H1 (cell line): ENCODE measurements around the gene CLN3. TPM values are rescaled to one million over a fixed set of nuclear protein-coding genes. Genes with fewer than 3 reads are reported as not detected.

Source experiments
- CTCF ChIA-PET: fragments of 300-600 bp; sonication (Branson Sonifier 250); formaldehyde crosslinking; loops from one replicate; lab custom pipeline; 2021; ENCODE audit not compliant: partially characterized antibody; lab: Charles Lee
- POLR2A ChIA-PET: fragments of 300-600 bp; sonication (Branson Sonifier 250); formaldehyde crosslinking; loops from one replicate; lab custom pipeline; 2021; ENCODE audit warnings: inconsistent platforms; ENCODE audit not compliant: partially characterized antibody; lab: Charles Lee
- DNase-seq, 2 experiments: peaks; one replicate each; pipeline versions ENCODE4 v3.0.0 to v3.0.0-alpha.2; 2010 to 2022; ENCODE audit warnings: low spot score in 2 of 2, low read depth in 1 of 2, mixed read lengths in 1 of 2
- FAIRE-seq: peaks from 2 replicates; lab custom pipeline; 2011; peaks lifted over from hg19 to GRCh38; lab: Jason Lieb, UNC
- H2AFZ ChIP-seq: 2 replicates; pipeline ENCODE4 v1.8.1; 2012; ENCODE audit warnings: low read length, inconsistent platforms
- H2AK5ac ChIP-seq: 2 replicates; pipeline ENCODE4 v1.6.1; 2013; ENCODE audit warnings: low read depth, low read length
- H2BK120ac ChIP-seq: replicated peaks from 2 replicates; pipeline ENCODE3; 2013; ENCODE audit warnings: low read depth, low read length, inconsistent platforms
- H2BK12ac ChIP-seq: 2 replicates; pipeline ENCODE4 v1.6.1; 2013; ENCODE audit warnings: low read depth, low read length
- H2BK15ac ChIP-seq: 2 replicates; pipeline ENCODE4 v1.6.1; 2013; ENCODE audit warnings: low read length
- H2BK20ac ChIP-seq: 2 replicates; pipeline ENCODE4 v1.6.1; 2013; ENCODE audit warnings: low read length
- H2BK5ac ChIP-seq: 2 replicates; pipeline ENCODE4 v1.6.1; 2013; ENCODE audit warnings: low read depth, low read length
- H3K14ac ChIP-seq: 2 replicates; pipeline ENCODE4 v1.6.1; 2013; ENCODE audit warnings: inconsistent platforms; ENCODE audit not compliant: insufficient read length
- H3K18ac ChIP-seq: 2 replicates; pipeline ENCODE4 v1.6.1; 2013; ENCODE audit warnings: low read length; ENCODE audit errors: extremely low read depth
- H3K23ac ChIP-seq: 2 replicates; pipeline ENCODE4 v1.6.1; 2013; ENCODE audit warnings: inconsistent platforms; ENCODE audit not compliant: insufficient read length
- H3K23me2 ChIP-seq: 2 replicates; pipeline ENCODE4 v1.6.1; 2013; ENCODE audit warnings: low read depth, low read length
- H3K27ac ChIP-seq: 2 replicates; pipeline ENCODE4 v1.6.1; 2011; ENCODE audit warnings: low read depth, low read length, inconsistent platforms
- H3K27me3 ChIP-seq, 4 experiments: replicated peaks in 1 of 4; 1 replicate in 1 of 4; 2 replicates in 3 of 4; pipeline versions ENCODE4 v1.6.1 to v1.8.1; 2011 to 2013; ENCODE audit warnings: low read length in 3 of 4, mild to moderate bottlenecking in 3 of 4, inconsistent platforms in 2 of 4, mixed read lengths in 2 of 4, moderate library complexity in 1 of 4; ENCODE audit not compliant: control insufficient read depth in 3 of 4, insufficient read depth in 3 of 4; ENCODE audit errors: extremely low read depth in 1 of 4
- H3K36me3 ChIP-seq, 4 experiments: 2 replicates each; pipeline versions ENCODE4 v1.6.1 to v1.8.1; 2011 to 2013; ENCODE audit warnings: mild to moderate bottlenecking in 4 of 4, low read length in 3 of 4, moderate library complexity in 2 of 4, control low read depth in 1 of 4, inconsistent platforms in 1 of 4; ENCODE audit not compliant: insufficient read depth in 4 of 4, control insufficient read depth in 2 of 4
- H3K4ac ChIP-seq: replicated peaks from 2 replicates; pipeline ENCODE3; 2013; ENCODE audit warnings: low read length, low read depth, mixed read lengths, inconsistent platforms; ENCODE audit not compliant: insufficient read length
- H3K4me1 ChIP-seq, 4 experiments: replicated peaks in 1 of 4; 1 replicate in 1 of 4; 2 replicates in 3 of 4; pipeline versions ENCODE4 v1.6.1 to v1.8.1; 2011 to 2013; ENCODE audit warnings: low read length in 3 of 4, inconsistent platforms in 2 of 4, mixed read lengths in 1 of 4; ENCODE audit not compliant: insufficient read depth in 4 of 4, control insufficient read depth in 3 of 4
- H3K4me2 ChIP-seq, 2 experiments: 2 replicates each; pipeline versions ENCODE4 v1.6.1 to v1.8.1; 2011 to 2013; ENCODE audit warnings: low read depth in 2 of 2, low read length in 2 of 2, control low read depth in 1 of 2, inconsistent platforms in 1 of 2, mild to moderate bottlenecking in 1 of 2; ENCODE audit not compliant: insufficient read depth in 1 of 2
- H3K4me3 ChIP-seq, 4 experiments: fragments of 200-600, 300-600 bp in 1 of 4; sonication (generic), shearing (Covaris generic), sonication (Bioruptor Twin) in 1 of 4; 2 replicates each; pipeline versions ENCODE4 v1.5.1 to v1.8.1; 2011 to 2016; ENCODE audit warnings: low read length in 4 of 4, low read depth in 3 of 4, control low read depth in 2 of 4, inconsistent platforms in 2 of 4, mild to moderate bottlenecking in 2 of 4, mixed read lengths in 1 of 4, moderate library complexity in 1 of 4; ENCODE audit not compliant: insufficient read depth in 2 of 4; ENCODE audit errors: extremely low read depth in 1 of 4
- H3K56ac ChIP-seq: replicated peaks from 2 replicates; pipeline ENCODE3; 2013; ENCODE audit warnings: low read depth, mild to moderate bottlenecking, mixed read lengths, low read length, inconsistent platforms; ENCODE audit not compliant: insufficient read length
- H3K79me1 ChIP-seq: 2 replicates; pipeline ENCODE4 v1.6.1; 2013; ENCODE audit warnings: low read depth, low read length, control low read depth
- H3K79me2 ChIP-seq, 2 experiments: 2 replicates each; pipeline versions ENCODE4 v1.6.1 to v1.8.1; 2012 to 2013; ENCODE audit warnings: low read length in 2 of 2, mild to moderate bottlenecking in 2 of 2, inconsistent platforms in 1 of 2; ENCODE audit not compliant: insufficient read depth in 2 of 2, control insufficient read depth in 1 of 2
- H3K9ac ChIP-seq, 4 experiments: replicated peaks in 1 of 4; 1 replicate in 1 of 4; 2 replicates in 3 of 4; pipeline versions ENCODE4 v1.6.1 to v1.8.1; 2011 to 2013; ENCODE audit warnings: low read depth in 3 of 4, low read length in 3 of 4, control low read depth in 2 of 4, mild to moderate bottlenecking in 2 of 4, moderate library complexity in 2 of 4, inconsistent platforms in 1 of 4; ENCODE audit errors: extremely low read depth in 1 of 4
- H3K9me3 ChIP-seq, 2 experiments: 2 replicates each; pipeline versions ENCODE4 v1.6.1 to v1.8.1; 2012 to 2013; ENCODE audit warnings: mild to moderate bottlenecking in 2 of 2, moderate library complexity in 2 of 2, control low read depth in 1 of 2, inconsistent platforms in 1 of 2, low read depth in 1 of 2, low read length in 1 of 2, mixed read lengths in 1 of 2; ENCODE audit not compliant: insufficient read depth in 2 of 2
- H4K20me1 ChIP-seq, 2 experiments: replicated peaks in 1 of 2; 2 replicates each; pipeline versions ENCODE3 to v1.8.1; 2011 to 2013; ENCODE audit warnings: inconsistent platforms in 2 of 2, low read length in 2 of 2, mild to moderate bottlenecking in 1 of 2; ENCODE audit not compliant: insufficient read depth in 2 of 2, control insufficient read depth in 1 of 2
- H4K5ac ChIP-seq: 2 replicates; pipeline ENCODE4 v1.6.1; 2013; ENCODE audit warnings: low read length, low read depth, mixed read lengths, inconsistent platforms; ENCODE audit not compliant: insufficient read length
- H4K8ac ChIP-seq: 2 replicates; pipeline ENCODE4 v1.8.0; 2013; ENCODE audit warnings: mild to moderate bottlenecking, moderate library complexity, low read length, inconsistent platforms; ENCODE audit not compliant: insufficient read depth; ENCODE audit errors: extremely low read depth
- H4K91ac ChIP-seq: replicated peaks from 2 replicates; pipeline ENCODE3; 2013; ENCODE audit warnings: low read length, mixed read lengths, inconsistent platforms; ENCODE audit not compliant: insufficient read length
- EGR1 ChIP-seq: IDR thresholded peaks from 2 replicates; pipeline ENCODE4 v1.6.1; 2011; ENCODE audit warnings: low read depth, low read length, borderline replicate concordance
- TEAD4 ChIP-seq: IDR thresholded peaks from 2 replicates; pipeline ENCODE4 v1.6.1; 2012; ENCODE audit warnings: low read depth, low read length, inconsistent platforms, mixed read lengths
- WGBS, 2 experiments: shearing (Covaris generic) in 1 of 2; methylation state at CpG; one replicate each; pipeline versions ENCODE4 v1.1.6 to v1.1.7; 2013 to 2015; ENCODE audit warnings: low lambda C conversion rate in 2 of 2, mixed read lengths in 2 of 2, inconsistent platforms in 1 of 2, low coverage in 1 of 2, missing lambda C conversion rate in 1 of 2; ENCODE audit not compliant: insufficient replicate concordance in 2 of 2, insufficient coverage in 1 of 2, insufficient read length in 1 of 2; ENCODE audit errors: extremely low coverage in 1 of 2, missing lambda C conversion rate in 1 of 2; 5-methylcytosine and 5-hydroxymethylcytosine counted together
- polyA plus RNA-seq, 7 experiments: library from polyadenylated mRNA; depleted of rRNA in 3 of 7; stranded (reverse) in 5 of 7; unstranded in 2 of 7; fragments of >200 nt in 5 of 7; fragments of 200-250 nt in 2 of 7; gene quantifications; 1 replicate in 5 of 7; 2 replicates in 1 of 7; 4 replicates in 1 of 7; pipeline versions ENCODE4 v1.2.1 to v1.2.3, GENCODE V29; 2011 to 2013; ENCODE audit warnings: missing spikeins in 2 of 7, mixed read lengths in 2 of 7
- total RNA-seq: library from RNA; stranded (reverse); fragmentation: NEBNext Ultra II Directional; extraction: Animal tissue kit (Norgen Biotek cat#: 25700); gene quantifications from 2 replicates; pipeline ENCODE4 v1.2.1, GENCODE V29; 2021

The CLN3 gene
- total and polyA plus RNA-seq, 2 of the 8 experiments (the other 6 are each of a cell fraction or from before 2014, with no cell fraction given) = 22.9 to 44.3 TPM

GRCh38 chr16:28528463-28528867, 36.6 kb upstream of the CLN3 start:
- TF ChIP-seq EGR1 (no peak), TEAD4 (no peak)
- Histone ChIP-seq H2AK5ac (no peak overlapping the region), H4K91ac (no peak overlapping the region), H3K18ac (no peak overlapping the region), H3K56ac (no peak overlapping the region), H3K79me2 (no peaks in the 10 kb centered on the region), H3K79me1 (no peaks in the 10 kb centered on the region), H3K27ac (no peak overlapping the region), H4K5ac (no peak overlapping the region), H3K9ac (no peak overlapping the region), H3K23me2 (no peaks in the 10 kb centered on the region), H2BK120ac (no peak overlapping the region), H3K4me2 (no peak overlapping the region), H2BK20ac (no peak overlapping the region), H3K23ac (no peak overlapping the region), H3K14ac (no peak overlapping the region), H3K4me1 (no peaks in the 10 kb centered on the region), H3K27me3 (no peaks in the 10 kb centered on the region), H4K20me1 (no peaks in the 10 kb centered on the region), H2BK15ac (no peak overlapping the region), H2BK12ac (no peak overlapping the region), H3K4me3 (no peak overlapping the region), H3K9me3 (no peaks in the 10 kb centered on the region), H2BK5ac (no peak overlapping the region), H2AFZ (no peak overlapping the region), H4K8ac (no peak overlapping the region), H3K4ac (no peak overlapping the region), H3K36me3 (no peaks in the 10 kb centered on the region)
- DNase-seq (no peak), FAIRE-seq (no peak)
- 88% methylated on average over 5 of the region's 5 CpGs; no CpG with 5 or more reads in 1 of the 2 experiments for WGBS, 2 experiments
- ChIA-PET POLR2A (interaction anchor here (1.0 kb wide), 1 partner anchor 26 kb away, joined by 4 read pairs; the partner anchor contains the start of gene SGF29), CTCF (no interaction called here)
